DOHH2 (cell line): Measurements from ENCODE around the gene NDUFA5.
A peak's percentile ranks its signal among the peaks of the same experiment; 100 is the strongest.

ENCODE experiments used
- H3F3A ChIP-seq: fragments of 200-600 bp; sonication (generic), shearing (Covaris generic); 2 replicates; pipeline ENCODE4 v1.6.0; 2016; ENCODE audit warnings: antibody characterized with exemption, mild to moderate bottlenecking; ENCODE audit not compliant: control insufficient read depth, insufficient read depth
- H3K27ac ChIP-seq: fragments of 200-600 bp; sonication (generic); 2 replicates; pipeline ENCODE4 v1.5.1; 2014; ENCODE audit warnings: low read depth, mild to moderate bottlenecking, low read length, moderate library complexity
- H3K27me3 ChIP-seq: fragments of 200-600 bp; sonication (generic); 2 replicates; pipeline ENCODE4 v1.6.1; 2014; ENCODE audit warnings: mild to moderate bottlenecking, low read length, mixed read lengths; ENCODE audit not compliant: control insufficient read depth
- H3K36me3 ChIP-seq: fragments of 200-600 bp; sonication (generic); 2 replicates; pipeline ENCODE4 v1.6.1; 2014; ENCODE audit warnings: mild to moderate bottlenecking, low read length, moderate library complexity, mixed read lengths; ENCODE audit not compliant: control insufficient read depth
- H3K4me1 ChIP-seq: fragments of 200-600 bp; sonication (generic); 2 replicates; pipeline ENCODE4 v1.6.1; 2014; ENCODE audit warnings: mild to moderate bottlenecking, low read length, mixed read lengths; ENCODE audit not compliant: control insufficient read depth
- H3K4me2 ChIP-seq: fragments of 200-600 bp; sonication (generic); 2 replicates; pipeline ENCODE4 v1.6.0; 2014; ENCODE audit warnings: mild to moderate bottlenecking, low read length, moderate library complexity
- H3K4me3 ChIP-seq: fragments of 200-600 bp; sonication (generic); 2 replicates; pipeline ENCODE4 v1.5.1; 2014; ENCODE audit warnings: mild to moderate bottlenecking, low read length, mixed read lengths
- H3K79me2 ChIP-seq: fragments of 200-600 bp; sonication (generic); 2 replicates; pipeline ENCODE4 v1.6.1; 2014; ENCODE audit warnings: mild to moderate bottlenecking, low read length, mixed read lengths; ENCODE audit not compliant: control insufficient read depth
- H3K9me2 ChIP-seq: fragments of 200-600 bp; sonication (generic); replicated peaks from 2 replicates; pipeline ENCODE4 v1.6.1; 2014; ENCODE audit warnings: mild to moderate bottlenecking, low read length, mixed read lengths; ENCODE audit not compliant: control insufficient read depth
- H3K9me3 ChIP-seq: fragments of 200-600 bp; sonication (generic); 2 replicates; pipeline ENCODE4 v1.6.1; 2014; ENCODE audit warnings: antibody characterized with exemption, low read length, mixed read lengths; ENCODE audit not compliant: control insufficient read depth, insufficient read depth
- H4K20me1 ChIP-seq: fragments of 200-600 bp; sonication (generic); 2 replicates; pipeline ENCODE4 v1.6.0; 2014; ENCODE audit warnings: low read depth, mild to moderate bottlenecking, antibody characterized with exemption, low read length, moderate library complexity; ENCODE audit not compliant: control insufficient read depth, insufficient read depth
- EZH2phosphoT487 ChIP-seq: fragments of 200-600 bp; sonication (generic); IDR thresholded peaks from 2 replicates; pipeline ENCODE4 v1.6.1; 2017; ENCODE audit warnings: borderline replicate concordance, mild to moderate bottlenecking, antibody characterized with exemption, low read length, moderate library complexity, mixed read lengths
- TF ChIP-seq, protein P1 (sequence below): fragments of 200-600 bp; sonication (generic); IDR thresholded peaks from one replicate; pipeline ENCODE4 v1.5.1; 2014; ENCODE audit warnings: antibody characterized with exemption, mild to moderate bottlenecking, low read depth, low read length; ENCODE audit not compliant: poor library complexity, severe bottlenecking

NDUFA5 gene

DNA sequence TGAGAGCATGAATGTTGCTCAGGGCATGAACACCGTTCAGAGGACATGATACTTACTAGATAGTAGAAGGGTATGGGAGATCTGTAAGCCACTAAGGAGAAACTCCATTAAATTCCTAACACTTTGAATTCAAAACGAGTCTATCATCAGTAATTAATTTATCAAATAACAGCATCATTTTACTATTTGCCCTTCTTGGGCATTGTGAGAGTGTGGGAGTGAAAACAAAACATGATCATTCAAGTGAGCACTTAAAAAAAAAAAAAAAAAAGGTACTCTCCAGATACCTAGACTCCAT lies 23.5 kb upstream of the NDUFA5 start:
- Histone ChIP-seq H3K9me2 (no peaks in the 10 kb centered on the region), H3K27me3 (peaks cover 17% of the 10 kb centered on the region), H3F3A (no peaks in the 10 kb centered on the region), H3K36me3 (no peaks in the 10 kb centered on the region), H3K9me3 (no peaks in the 10 kb centered on the region), H3K4me3 (no peak overlapping the region), H3K4me1 (peaks cover 2% of the 10 kb centered on the region), H4K20me1 (no peaks in the 10 kb centered on the region), H3K27ac (no peak overlapping the region), H3K4me2 (no peak overlapping the region), H3K79me2 (no peaks in the 10 kb centered on the region)
- TF ChIP-seq EZH2phosphoT487, result no peak
- TF ChIP-seq, protein P1, sequence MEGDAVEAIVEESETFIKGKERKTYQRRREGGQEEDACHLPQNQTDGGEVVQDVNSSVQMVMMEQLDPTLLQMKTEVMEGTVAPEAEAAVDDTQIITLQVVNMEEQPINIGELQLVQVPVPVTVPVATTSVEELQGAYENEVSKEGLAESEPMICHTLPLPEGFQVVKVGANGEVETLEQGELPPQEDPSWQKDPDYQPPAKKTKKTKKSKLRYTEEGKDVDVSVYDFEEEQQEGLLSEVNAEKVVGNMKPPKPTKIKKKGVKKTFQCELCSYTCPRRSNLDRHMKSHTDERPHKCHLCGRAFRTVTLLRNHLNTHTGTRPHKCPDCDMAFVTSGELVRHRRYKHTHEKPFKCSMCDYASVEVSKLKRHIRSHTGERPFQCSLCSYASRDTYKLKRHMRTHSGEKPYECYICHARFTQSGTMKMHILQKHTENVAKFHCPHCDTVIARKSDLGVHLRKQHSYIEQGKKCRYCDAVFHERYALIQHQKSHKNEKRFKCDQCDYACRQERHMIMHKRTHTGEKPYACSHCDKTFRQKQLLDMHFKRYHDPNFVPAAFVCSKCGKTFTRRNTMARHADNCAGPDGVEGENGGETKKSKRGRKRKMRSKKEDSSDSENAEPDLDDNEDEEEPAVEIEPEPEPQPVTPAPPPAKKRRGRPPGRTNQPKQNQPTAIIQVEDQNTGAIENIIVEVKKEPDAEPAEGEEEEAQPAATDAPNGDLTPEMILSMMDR, result no peak

DNA sequence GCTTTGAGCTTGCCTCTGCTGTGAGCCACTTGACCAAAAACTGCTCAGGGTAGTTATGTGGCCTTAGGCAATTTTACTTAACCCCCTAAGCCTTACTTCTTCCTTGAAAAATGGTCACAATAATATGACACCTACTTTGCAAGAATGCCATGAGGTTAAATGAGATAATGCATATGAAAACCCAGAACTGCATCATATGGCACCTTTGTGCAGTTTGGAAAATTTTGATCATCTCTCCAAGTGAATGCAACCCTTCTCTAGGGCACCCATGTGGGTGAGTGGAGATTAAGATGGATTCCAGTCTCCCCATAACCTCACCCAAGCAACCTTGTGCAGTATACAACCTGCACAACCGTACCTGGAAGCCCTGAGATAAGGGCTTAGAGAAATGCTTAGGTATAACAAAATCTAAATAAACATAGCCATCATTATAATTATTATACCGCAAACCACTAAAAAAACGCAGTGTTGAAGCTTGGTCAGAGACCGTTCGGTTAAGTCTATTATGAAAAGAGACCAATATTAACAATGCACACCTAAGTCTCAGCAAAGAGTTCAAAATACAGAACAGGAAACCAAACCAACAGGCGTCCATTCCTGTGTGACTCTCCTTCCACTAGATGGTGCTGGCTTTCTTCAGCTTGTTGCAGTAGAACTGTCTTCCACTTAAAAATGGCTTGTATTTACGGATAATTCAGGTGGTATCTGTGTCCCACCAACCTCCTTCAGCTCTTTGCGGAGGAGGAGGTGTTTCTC lies 23.0 kb upstream of the NDUFA5 start:
- Histone ChIP-seq H3F3A (no peaks in the 10 kb centered on the region), H3K4me2 (no peak overlapping the region), H3K27me3 (peaks cover 16% of the 10 kb centered on the region), H3K36me3 (no peaks in the 10 kb centered on the region), H4K20me1 (no peaks in the 10 kb centered on the region), H3K79me2 (no peaks in the 10 kb centered on the region), H3K4me3 (no peak overlapping the region), H3K9me2 (no peaks in the 10 kb centered on the region), H3K4me1 (no peaks in the 10 kb centered on the region), H3K27ac (no peak overlapping the region), H3K9me3 (no peaks in the 10 kb centered on the region)
- TF ChIP-seq, protein P1, result peak; percentile 78
- TF ChIP-seq EZH2phosphoT487, result no peak

DNA sequence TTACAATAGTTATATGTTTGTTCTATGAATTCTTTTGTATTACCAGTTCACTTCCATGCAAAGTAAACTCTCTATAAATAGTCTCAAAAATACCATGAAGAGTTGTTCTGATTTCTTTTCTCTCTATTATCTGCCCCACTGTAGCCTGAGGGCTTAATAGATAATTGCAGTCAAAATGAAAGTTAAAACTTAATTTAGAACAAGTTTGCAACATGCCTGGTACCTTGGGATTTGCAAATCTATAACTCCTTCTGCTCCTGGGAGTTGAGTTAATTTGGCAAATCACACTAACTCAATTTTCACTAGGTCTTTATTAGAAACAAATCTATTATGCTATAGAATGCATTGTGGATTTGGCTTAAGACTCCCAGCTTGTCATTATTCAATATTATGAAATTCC lies 21.8 kb upstream of the NDUFA5 start:
- peaks cover 20% of the 10 kb centered on the region; the same call in 1 of the 2 replicates for H3K27me3 ChIP-seq
- H3F3A ChIP-seq, result no peaks in the 10 kb centered on the region
- H3K27ac ChIP-seq, result no peak overlapping the region
- no peaks in the 10 kb centered on the region for H3K4me1 ChIP-seq
- H3K4me2 ChIP-seq, result no peak overlapping the region
- no peaks in the 10 kb centered on the region for H4K20me1 ChIP-seq
- TF ChIP-seq, protein P1, result no peak
- no peak for TF ChIP-seq EZH2phosphoT487
- no peaks in the 10 kb centered on the region for H3K79me2 ChIP-seq
- no peaks in the 10 kb centered on the region for H3K9me2 ChIP-seq
- H3K36me3 ChIP-seq, result no peaks in the 10 kb centered on the region
- H3K9me3 ChIP-seq, result no peaks in the 10 kb centered on the region
- no peak overlapping the region for H3K4me3 ChIP-seq
